ENCODE results near the gene TBK1.

TBK1 gene

GRCh38 chr12:64451687-64452558, at the start of gene TBK1:
TSS of gene TBK1 (plus strand) at chr12:64452120. CDS start at chr12:64455871, 3,751 bp downstream.
- DNase-seq (ENCODE audit: insufficient read length, low spot score) (peak; percentile 94), FAIRE-seq (no peak)

- DNase-seq (ENCODE audit: insufficient read length, low spot score) (no peak), FAIRE-seq (no peak)
Measured at GRCh38 chr12:64402181-64402580, 49.7 kb upstream of the TBK1 start.

- FAIRE-seq (peak; percentile 57), DNase-seq (ENCODE audit: insufficient read length, low spot score) (peak; percentile 94)
Measured at GRCh38 chr12:64403707-64404469, 48.0 kb upstream of the TBK1 start, which contains the start of gene XPOT. TSS of gene XPOT (plus strand) at chr12:64404392. CDS start at chr12:64410036, 5,644 bp downstream.

- peak; percentile 51 for DNase-seq (ENCODE audit: insufficient read length, low spot score)
Measured at GRCh38 chr12:64404470-64405256, 47.3 kb upstream of the TBK1 start.

GRCh38 chr12:64407342-64408223, 44.3 kb upstream of the TBK1 start:
- no peak for FAIRE-seq
- no peak for DNase-seq (ENCODE audit: insufficient read length, low spot score)

More at GRCh38 chr12:64404470-64405256, 47.3 kb upstream of the TBK1 start:
- no peak for FAIRE-seq

- no peak for FAIRE-seq
- no peak for DNase-seq (ENCODE audit: insufficient read length, low spot score)
Measured at GRCh38 chr12:64411427-64411826, 40.5 kb upstream of the TBK1 start.

GRCh38 chr12:64412459-64412858, 39.5 kb upstream of the TBK1 start:
- FAIRE-seq, result no peak
- no peak for DNase-seq (ENCODE audit: insufficient read length, low spot score)

GRCh38 chr12:64413884-64414283, 38.0 kb upstream of the TBK1 start:
- no peak for FAIRE-seq
- no peak for DNase-seq (ENCODE audit: insufficient read length, low spot score)

GRCh38 chr12:64418209-64418608, 33.7 kb upstream of the TBK1 start:
- DNase-seq (ENCODE audit: insufficient read length, low spot score) (no peak), FAIRE-seq (no peak)

GRCh38 chr12:64419696-64420095, 32.2 kb upstream of the TBK1 start:
- FAIRE-seq (no peak), DNase-seq (ENCODE audit: insufficient read length, low spot score) (no peak)

- FAIRE-seq, result no peak
Measured at GRCh38 chr12:64427988-64428387, 23.9 kb upstream of the TBK1 start.

GRCh38 chr12:64428956-64429355, 23.0 kb upstream of the TBK1 start:
- DNase-seq (ENCODE audit: insufficient read length, low spot score), result no peak
- no peak for FAIRE-seq

More at GRCh38 chr12:64427988-64428387, 23.9 kb upstream of the TBK1 start:
- DNase-seq (ENCODE audit: insufficient read length, low spot score), result no peak

GRCh38 chr12:64430886-64431285, 21.0 kb upstream of the TBK1 start:
- DNase-seq (ENCODE audit: insufficient read length, low spot score) (no peak), FAIRE-seq (no peak)

- DNase-seq (ENCODE audit: insufficient read length, low spot score) (no peak), FAIRE-seq (no peak)
Measured at GRCh38 chr12:64431791-64432190, 20.1 kb upstream of the TBK1 start.

- FAIRE-seq (no peak), DNase-seq (ENCODE audit: insufficient read length, low spot score) (no peak)
Measured at GRCh38 chr12:64433915-64434314, 18.0 kb upstream of the TBK1 start.

GRCh38 chr12:64440100-64440499, 11.8 kb upstream of the TBK1 start:
- no peak for FAIRE-seq

GRCh38 chr12:64445490-64445889, 6.4 kb upstream of the TBK1 start:
- no peak for FAIRE-seq
- DNase-seq (ENCODE audit: insufficient read length, low spot score), result no peak

More at GRCh38 chr12:64440100-64440499, 11.8 kb upstream of the TBK1 start:
- no peak for DNase-seq (ENCODE audit: insufficient read length, low spot score)

- FAIRE-seq (no peak), DNase-seq (ENCODE audit: insufficient read length, low spot score) (no peak)
Measured at GRCh38 chr12:64446295-64446694, 5.6 kb upstream of the TBK1 start.

GRCh38 chr12:64450057-64450640, 1.8 kb upstream of the TBK1 start:
- DNase-seq (ENCODE audit: insufficient read length, low spot score) (no peak), FAIRE-seq (no peak)
